ENCODE data around the gene MDN1. TPM values are rescaled to one million over a fixed set of nuclear protein-coding genes. Genes with fewer than 3 reads are reported as not detected.

The MDN1 gene
- total and polyA plus RNA-seq, 2 of the 8 experiments (the other 6 are each of a cell fraction or from before 2014, with no cell fraction given) = 53.5 to 179 TPM

DNA sequence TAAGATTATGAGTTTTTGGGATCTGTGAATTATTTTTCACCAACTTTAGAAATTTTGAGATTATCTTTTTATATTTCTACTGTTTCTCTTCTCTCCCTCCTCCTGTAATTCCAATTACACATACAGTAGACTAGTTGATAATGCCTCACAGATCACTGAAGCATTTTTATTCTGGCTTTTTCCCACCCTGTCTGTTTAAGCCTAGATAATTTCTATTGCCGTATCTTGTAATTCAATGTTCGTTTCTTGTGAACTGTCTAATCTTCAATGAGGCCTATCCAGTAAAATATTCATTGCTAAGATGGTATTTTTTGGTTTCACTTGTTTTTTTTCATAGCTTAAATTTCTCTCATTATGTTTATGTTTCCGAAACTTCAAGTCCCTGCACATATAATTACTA lies 12.0 kb downstream of the MDN1 start:
- H3K9ac ChIP-seq (replicated peaks in 1 of 4; ENCODE audit: extremely low read depth in 1 of 4, low read depth in 3 of 4, low read length in 3 of 4) = no peak overlapping the region
- no peak overlapping the region for H3K4ac ChIP-seq (replicated peaks; ENCODE audit: insufficient read length, low read depth, low read length)
- peaks cover 0 to 10% (median 3%) of the 10 kb centered on the region in 4 experiments; a peak in 4 of 8 replicates for H3K36me3 ChIP-seq (ENCODE audit: control insufficient read depth in 2 of 4, insufficient read depth in 4 of 4, low read length in 3 of 4)
- H2AK5ac ChIP-seq (ENCODE audit: low read depth, low read length) = no peak overlapping the region
- 91% methylated on average over 3 of the region's 3 CpGs; no CpG with 5 or more reads in 1 of the 2 experiments for WGBS, 2 experiments (ENCODE audit: extremely low coverage in 1 of 2, insufficient coverage in 1 of 2, insufficient read length in 1 of 2, insufficient replicate concordance in 2 of 2, low coverage in 1 of 2, low lambda C conversion rate in 2 of 2, missing lambda C conversion rate in 1 of 2)
- no peak overlapping the region for H3K14ac ChIP-seq (ENCODE audit: insufficient read length)
- no peak overlapping the region for H2BK15ac ChIP-seq (ENCODE audit: low read length)
- no peak overlapping the region for H4K8ac ChIP-seq (ENCODE audit: extremely low read depth, insufficient read depth, low read length)
- peaks cover 0 to 8% (median 3%) of the 10 kb centered on the region in 4 experiments; a peak in 3 of 7 replicates for H3K4me1 ChIP-seq (replicated peaks in 1 of 4; ENCODE audit: control insufficient read depth in 3 of 4, insufficient read depth in 4 of 4, low read length in 3 of 4)
- H2BK120ac ChIP-seq (replicated peaks; ENCODE audit: low read depth, low read length) = no peak overlapping the region
- no peak overlapping the region for H3K4me2 ChIP-seq (ENCODE audit: insufficient read depth in 1 of 2, low read depth in 2 of 2, low read length in 2 of 2)
- H2BK5ac ChIP-seq (ENCODE audit: low read depth, low read length) = no peak overlapping the region
- no peak overlapping the region for H2AFZ ChIP-seq (ENCODE audit: low read length)
- no peak for DNase-seq (ENCODE audit: low read depth in 1 of 2, low spot score in 2 of 2)
- TF ChIP-seq YY1 (IDR thresholded peaks at IDR 0.05; ENCODE audit: low read depth, low read length) (no peak), BRCA1 (IDR thresholded peaks at IDR 0.05; ENCODE audit: low read depth, low read length) (no peak), POU5F1 (IDR thresholded peaks at IDR 0.05; ENCODE audit: low read depth, low read length) (no peak), EZH2 (IDR thresholded peaks at IDR 0.05; ENCODE audit: low read depth, low read length, severe bottlenecking) (no peak), TAF7 (optimal IDR thresholded peaks at IDR 0.05; ENCODE audit: borderline replicate concordance, low read depth, low read length) (no peak), NANOG (IDR thresholded peaks at IDR 0.05; ENCODE audit: insufficient read depth, low read depth, low read length, poor library complexity, severe bottlenecking) (no peak), BACH1 (IDR thresholded peaks at IDR 0.05; ENCODE audit: low read length) (no peak)
- no peak overlapping the region for H3K56ac ChIP-seq (replicated peaks; ENCODE audit: insufficient read length, low read depth, low read length)
- no peak overlapping the region for H4K91ac ChIP-seq (replicated peaks; ENCODE audit: insufficient read length, low read length)
- FAIRE-seq = no peak
- no peaks in the 10 kb centered on the region for H3K23me2 ChIP-seq (ENCODE audit: low read depth, low read length)
- POLR2A ChIA-PET (ENCODE audit: partially characterized antibody) = interaction anchor here (1.5 to 8.6 kb wide), 2 partner anchors 11 to 22 kb away, joined by 6 to 72 read pairs; partner anchors contain the start of genes CASP8AP2 and MDN1
- H3K9me3 ChIP-seq (ENCODE audit: insufficient read depth in 2 of 2, low read depth in 1 of 2, low read length in 1 of 2) = no peaks in the 10 kb centered on the region
- CTCF ChIA-PET (ENCODE audit: partially characterized antibody) = interaction anchor here (1.2 to 2.3 kb wide), 4 partner anchors 9 to 16 kb away, joined by 3 to 8 read pairs (median 6); partner anchors contain the start of gene MDN1
- H2BK20ac ChIP-seq (ENCODE audit: low read length) = no peak overlapping the region
- peaks cover 4 to 6% of the 10 kb centered on the region in 2 experiments for H4K20me1 ChIP-seq (replicated peaks in 1 of 2; ENCODE audit: control insufficient read depth in 1 of 2, insufficient read depth in 2 of 2, low read length in 2 of 2)
- no peak overlapping the region for H2BK12ac ChIP-seq (ENCODE audit: low read depth, low read length)
- H3K27me3 ChIP-seq (replicated peaks in 1 of 4; ENCODE audit: control insufficient read depth in 3 of 4, extremely low read depth in 1 of 4, insufficient read depth in 3 of 4, low read length in 3 of 4) = no peaks in the 10 kb centered on the region
- peaks cover 18 to 97% of the 10 kb centered on the region in 2 experiments for H3K79me2 ChIP-seq (ENCODE audit: control insufficient read depth in 1 of 2, insufficient read depth in 2 of 2, low read length in 2 of 2)
- H3K79me1 ChIP-seq (ENCODE audit: low read depth, low read length) = peaks cover 12% of the 10 kb centered on the region; the same call in 1 of the 2 replicates
- no peak overlapping the region for H4K5ac ChIP-seq (ENCODE audit: insufficient read length, low read depth, low read length)
- H3K18ac ChIP-seq (ENCODE audit: extremely low read depth, low read length) = no peak overlapping the region
- H3K23ac ChIP-seq (ENCODE audit: insufficient read length) = no peak overlapping the region
- H3K4me3 ChIP-seq (ENCODE audit: extremely low read depth in 1 of 4, insufficient read depth in 2 of 4, low read depth in 3 of 4, low read length in 4 of 4) = no peak overlapping the region
- no peak overlapping the region for H3K27ac ChIP-seq (ENCODE audit: low read depth, low read length)
